GM12878 (cell line): Measurements from ENCODE around the gene SLC12A9. TPM values are rescaled to one million over a fixed set of nuclear protein-coding genes. Genes with fewer than 3 reads are reported as not detected.

Experiments used
- ATAC-seq: fragments of 200-7000 bp; cut with Tn5 transposase; 3 replicates; pipeline ENCODE4 v1.9.1; 2020; ENCODE audit warnings: mild to moderate bottlenecking, moderate library complexity
- BruUV-seq: library from RNA; stranded (reverse); fragments of 400-500 nt; replicated peaks from 2 replicates; lab custom pipeline; 2021; lab: Mats Ljungman, UMichigan
- CTCF ChIA-PET: fragments of 300-600 bp; sonication (Branson Sonifier 250); formaldehyde crosslinking; extraction: SDS; loops from one replicate; lab custom pipeline; 2021; ENCODE audit warnings: inconsistent platforms; lab: Yijun Ruan, JAX
- POLR2A ChIA-PET: fragments of 350-600 bp; formaldehyde crosslinking; extraction: SDS; loops from one replicate; lab custom pipeline; 2021; ENCODE audit warnings: inconsistent platforms; lab: Charles Lee
- RAD21 ChIA-PET: fragments of 300-600 bp; sonication (Branson Sonifier 250); formaldehyde crosslinking; loops from one replicate; lab custom pipeline; 2023; ENCODE audit warnings: antibody characterized with exemption; ENCODE audit not compliant: unreplicated experiment; lab: Charles Lee
- SMC1A ChIA-PET: fragments of 300-600 bp; sonication (Branson Sonifier 250); formaldehyde crosslinking; loops from one replicate; lab custom pipeline; 2023; ENCODE audit not compliant: unreplicated experiment, uncharacterized antibody; lab: Charles Lee
- DNase-seq: peaks from one replicate; pipeline ENCODE4 v3.0.0-alpha.2; 2011; ENCODE audit warnings: low read depth, low spot score
- FAIRE-seq: peaks from 3 replicates; lab custom pipeline; 2011; peaks lifted over from hg19 to GRCh38; lab: Jason Lieb, UNC
- H2AFZ ChIP-seq: 2 replicates; pipeline ENCODE4 v1.6.0; 2011; ENCODE audit warnings: low read depth, low read length, control low read depth; ENCODE audit not compliant: control insufficient read depth
- H3K27ac ChIP-seq: 2 replicates; pipeline ENCODE4 v1.5.1; 2011; ENCODE audit warnings: control low read depth; ENCODE audit not compliant: control insufficient read depth, insufficient read depth
- H3K27me3 ChIP-seq, 2 experiments: replicated peaks in 1 of 2; 2 replicates each; pipeline versions ENCODE4 v1.6.0 to v1.6.1; 2011; ENCODE audit warnings: low read length in 1 of 2; ENCODE audit not compliant: control insufficient read depth in 2 of 2, insufficient read depth in 2 of 2
- H3K36me3 ChIP-seq, 2 experiments: 2 replicates each; pipeline ENCODE4 v1.5.1; 2011; ENCODE audit warnings: low read length in 1 of 2; ENCODE audit not compliant: control insufficient read depth in 2 of 2, insufficient read depth in 2 of 2
- H3K4me1 ChIP-seq: 2 replicates; pipeline ENCODE4 v1.6.1; 2011; ENCODE audit warnings: mild to moderate bottlenecking, low read length, moderate library complexity, mixed read lengths; ENCODE audit not compliant: control insufficient read depth, insufficient read depth
- H3K4me2 ChIP-seq: 2 replicates; pipeline ENCODE4 v1.6.0; 2011; ENCODE audit warnings: control low read depth; ENCODE audit not compliant: control insufficient read depth, insufficient read depth
- H3K4me3 ChIP-seq: fragments of 200-600 bp; sonication (generic); 2 replicates; pipeline ENCODE4 v1.5.1; 2016
- H3K79me2 ChIP-seq: 2 replicates; pipeline ENCODE4 v1.6.0; 2011; ENCODE audit warnings: low read length; ENCODE audit not compliant: control insufficient read depth, insufficient read depth
- H3K9ac ChIP-seq: 2 replicates; pipeline ENCODE4 v1.8.0; 2011; ENCODE audit warnings: low read length, control low read depth, mixed read lengths; ENCODE audit not compliant: control insufficient read depth, insufficient read depth
- H3K9me3 ChIP-seq: replicated peaks from 3 replicates; pipeline ENCODE4 v1.5.1; 2011; ENCODE audit warnings: mild to moderate bottlenecking, low read length; ENCODE audit not compliant: control insufficient read depth, insufficient read depth
- H4K20me1 ChIP-seq: 2 replicates; pipeline ENCODE4 v1.6.0; 2011; ENCODE audit not compliant: control insufficient read depth, insufficient read depth
- BRCA1 ChIP-seq: IDR thresholded peaks from 2 replicates; pipeline ENCODE4 v1.6.1; 2011; ENCODE audit warnings: low read depth, low read length, improper control_type of control experiment
- CBX5 ChIP-seq: sonication (generic); IDR thresholded peaks from 2 replicates; pipeline ENCODE4 v1.6.1; 2016; ENCODE audit warnings: low read depth, moderate library complexity, mild to moderate bottlenecking, inconsistent platforms
- CEBPB ChIP-seq, 2 experiments: fragments of 150-350 bp in 1 of 2; IDR thresholded peaks; 2 replicates each; pipeline ENCODE4 v1.6.1; 2012 to 2014; ENCODE audit warnings: low read depth in 2 of 2, low read length in 2 of 2, borderline replicate concordance in 1 of 2, inconsistent platforms in 1 of 2
- HCFC1 ChIP-seq: fragments of 150-350 bp; IDR thresholded peaks from 2 replicates; pipeline ENCODE4 v1.6.1; 2014; ENCODE audit warnings: low read length
- HDAC2 ChIP-seq: fragments of 200-600 bp; sonication (generic); IDR thresholded peaks from 2 replicates; pipeline ENCODE4 v1.6.1; 2017
- JUNB ChIP-seq: IDR thresholded peaks from 2 replicates; pipeline ENCODE4 v1.6.1; 2016; ENCODE audit warnings: antibody characterized with exemption, mild to moderate bottlenecking
- MLLT1 ChIP-seq: fragments of 450-650 bp; IDR thresholded peaks from 2 replicates; pipeline ENCODE4 v1.6.1; 2016; ENCODE audit warnings: mild to moderate bottlenecking
- MTA3 ChIP-seq: IDR thresholded peaks from 2 replicates; pipeline ENCODE4 v1.6.1; 2012; ENCODE audit warnings: low read length, inconsistent platforms, borderline replicate concordance
- SIN3A ChIP-seq: IDR thresholded peaks from 2 replicates; pipeline ENCODE4 v1.6.1; 2012; ENCODE audit warnings: low read depth, low read length, improper control_type of control experiment
- SMAD5 ChIP-seq: IDR thresholded peaks from 2 replicates; pipeline ENCODE4 v1.6.1; 2016; ENCODE audit warnings: antibody characterized with exemption, low read depth
- ZNF384 ChIP-seq: IDR thresholded peaks from 2 replicates; pipeline ENCODE4 v1.6.1; 2012; ENCODE audit warnings: low read depth, mild to moderate bottlenecking, low read length, improper control_type of control experiment, borderline replicate concordance
- ZNF592 ChIP-seq: fragments of 450-650 bp; IDR thresholded peaks from 2 replicates; pipeline ENCODE4 v1.6.1; 2017; ENCODE audit warnings: mild to moderate bottlenecking, moderate library complexity
- WGBS: methylation state at CpG from one replicate; pipeline ENCODE4 v1.1.6; 2016; ENCODE audit warnings: low lambda C conversion rate; ENCODE audit not compliant: insufficient replicate concordance, insufficient coverage; ENCODE audit errors: missing lambda C conversion rate; 5-methylcytosine and 5-hydroxymethylcytosine counted together
- in situ Hi-C: fragments of 300-500 bp; cut with MboI; formaldehyde crosslinking; loops from 9 replicates; pipeline ENCODE4 v1.14.3; 2018; ENCODE audit warnings: mixed read lengths
- intact Hi-C: fragments of 100-400 bp; cut with micrococcal nuclease; formaldehyde crosslinking; loops from one replicate; pipeline ENCODE4 v1.14.2; 2022; ENCODE audit not compliant: unreplicated experiment
- polyA plus RNA-seq, 11 experiments: library from polyadenylated mRNA; depleted of rRNA in 4 of 11; unstranded in 6 of 11; stranded (reverse) in 5 of 11; fragments of >200 nt; fragmentation: Nextera tagmentation in 4 of 11; fragmentation: Illumina TruSeq in 1 of 11; extraction: Ambion mirVana in 4 of 11; extraction: Trizol in 1 of 11; gene quantifications; 1 replicate in 1 of 11; 2 replicates in 10 of 11; pipeline versions ENCODE4 v1.2.1 to v1.2.3, GENCODE V29; 2011 to 2016; ENCODE audit warnings: inconsistent platforms in 2 of 11, missing spikeins in 2 of 11, low read depth in 1 of 11
- total RNA-seq, 4 experiments: library from RNA; depleted of rRNA in 3 of 4; stranded (reverse); fragments of >200 nt in 3 of 4; fragmentation: Illumina TruSeq in 1 of 4; extraction: Trizol in 1 of 4; gene quantifications; 2 replicates each; pipeline versions ENCODE4 v1.2.1 to v1.2.3, GENCODE V29; 2013 to 2021

SLC12A9 gene
- total and polyA plus RNA-seq, 10 of the 15 experiments (the other 5 are each of a cell fraction or from before 2014, with no cell fraction given): 0.24 to 18.5 (median 9.4) TPM

GRCh38 chr7:100861616-100861985 lies 9.1 kb downstream of the SLC12A9 start (continued):
- TF ChIP-seq HCFC1 (no peak), MTA3 (no peak), SMAD5 (no peak), CEBPB (IDR thresholded peaks at IDR 0.05; ENCODE audit: borderline replicate concordance in 1 of 2, low read depth in 2 of 2, low read length in 2 of 2) (no peak), BRCA1 (no peak), ZNF384 (no peak)

GRCh38 chr7:100863406-100863950 lies 11.0 kb downstream of the SLC12A9 start:
- ChIA-PET CTCF (interaction anchor here (0.9 kb wide), 1 partner anchor 158 kb away, joined by 6 read pairs; the partner anchor contains the start of gene POP7), RAD21 (no interaction called here), SMC1A (no interaction called here), POLR2A (no interaction called here)
- H3K9ac ChIP-seq: no peak overlapping the region
- in situ Hi-C loops (no loop called here), intact Hi-C loops (no loop called here)
- H3K4me2 ChIP-seq: no peak overlapping the region
- DNase-seq: no peak
- TF ChIP-seq MLLT1 (no peak), SIN3A (no peak), CBX5 (no peak), HDAC2 (no peak), JUNB (no peak), ZNF592 (no peak)
- peaks cover 20% of the 10 kb centered on the region for H3K79me2 ChIP-seq
- no peak overlapping the region for H3K4me3 ChIP-seq
- no peak for ATAC-seq
- no peaks in the 10 kb centered on the region for H4K20me1 ChIP-seq
- H3K9me3 ChIP-seq: no peaks in the 10 kb centered on the region
- H3K27ac ChIP-seq: no peak overlapping the region
- H3K36me3 ChIP-seq: peaks cover 4 to 8% of the 10 kb centered on the region in 2 experiments; a peak in 3 of 4 replicates
- peaks cover 4% of the 10 kb centered on the region for H3K4me1 ChIP-seq
- H2AFZ ChIP-seq: no peak overlapping the region
- FAIRE-seq: no peak
- WGBS: over 99% methylated on average over 10 of the region's 10 CpGs
- H3K27me3 ChIP-seq: no peaks in the 10 kb centered on the region
- no TSS peak for BruUV-seq
